Inferior parietal cortex (tissue), 1 donor: ENCODE data around the gene AKR1B1.

Experiments
- DNase-seq: peaks from one replicate; pipeline ENCODE4 v3.0.0-alpha.2; 2016; ENCODE audit errors: extremely low spot score

The AKR1B1 gene

GRCh38 chr7:134419085-134419484, 39.8 kb downstream of the AKR1B1 start:
- no peak for DNase-seq

- DNase-seq: no peak
Observed at GRCh38 chr7:134415700-134416099, 43.2 kb downstream of the AKR1B1 start.

- no peak for DNase-seq
Observed at GRCh38 chr7:134414109-134414508, 44.8 kb downstream of the AKR1B1 start.

GRCh38 chr7:134407311-134407710, 51.6 kb downstream of the AKR1B1 start:
- no peak for DNase-seq

GRCh38 chr7:134406431-134406830, 52.5 kb downstream of the AKR1B1 start:
- no peak for DNase-seq

- no peak for DNase-seq
Observed at GRCh38 chr7:134405299-134405698, 53.6 kb downstream of the AKR1B1 start.

- no peak for DNase-seq
Observed at GRCh38 chr7:134403062-134403461, 55.8 kb downstream of the AKR1B1 start.

- no peak for DNase-seq
Observed at GRCh38 chr7:134400859-134401258, 58.0 kb downstream of the AKR1B1 start.

- DNase-seq: no peak
Observed at GRCh38 chr7:134396031-134396430, 62.9 kb downstream of the AKR1B1 start.

- DNase-seq: no peak
Observed at GRCh38 chr7:134395604-134396003, 63.3 kb downstream of the AKR1B1 start.

GRCh38 chr7:134394056-134394455, 64.8 kb downstream of the AKR1B1 start:
- no peak for DNase-seq
